Body of pancreas (tissue), 4 donors: ENCODE results near the gene GATA5. TPM values are rescaled to one million over a fixed set of nuclear protein-coding genes. Genes with fewer than 3 reads are reported as not detected.

Source experiments
- ATAC-seq: fragments of 150-250 bp; one replicate; pipeline ENCODE4 v1.9.1; 2016
- DNase-seq, 4 donors: peaks; one replicate each; pipeline ENCODE4 v3.0.0-alpha.2; 2019
- H3K27ac ChIP-seq, 4 donors: fragments of 200-600 bp; sonication (generic); 1 replicate in 3 of 4; 2 replicates in 1 of 4; pipeline versions ENCODE4 v1.5.1 to v1.6.1; 2016 to 2019; ENCODE audit warnings: mild to moderate bottlenecking in 1 of 4, mixed read lengths in 1 of 4, moderate library complexity in 1 of 4
- H3K27me3 ChIP-seq, 2 donors: fragments of 200-600 bp; sonication (generic); one replicate each; pipeline ENCODE4 v1.6.0; 2016; ENCODE audit warnings: mild to moderate bottlenecking in 1 of 2
- H3K36me3 ChIP-seq, 2 donors: fragments of 200-600 bp; sonication (generic); replicated peaks in 1 of 2; 2 replicates each; pipeline ENCODE4 v1.5.1; 2016; ENCODE audit warnings: low read depth in 2 of 2; ENCODE audit not compliant: insufficient read depth in 1 of 2
- H3K4me1 ChIP-seq: fragments of 200-600 bp; sonication (generic); one replicate; pipeline ENCODE4 v1.6.0; 2016
- H3K4me3 ChIP-seq, 2 donors: fragments of 200-600 bp; sonication (generic); 1 replicate in 1 of 2; 2 replicates in 1 of 2; pipeline ENCODE4 v1.5.1; 2016 to 2019
- H3K9me3 ChIP-seq, 3 donors: fragments of 200-600 bp; sonication (generic); 1 replicate in 2 of 3; 2 replicates in 1 of 3; pipeline ENCODE4 v1.5.1; 2016
- POLR2A ChIP-seq, 3 donors: fragments of 450-650 bp; IDR thresholded peaks; one replicate each; pipeline ENCODE4 v1.6.1; 2016; ENCODE audit warnings: antibody characterized with exemption in 3 of 3, mild to moderate bottlenecking in 2 of 3
- WGBS, 2 donors: methylation state at CpG; one replicate each; pipeline ENCODE4 v1.1.5; 2017; 5-methylcytosine and 5-hydroxymethylcytosine counted together
- intact Hi-C: fragments of 100-400 bp; cut with DNase I; formaldehyde crosslinking; loops from one replicate; pipeline ENCODE4 v1.15.1; 2023
- total RNA-seq, 2 donors: library from RNA; depleted of rRNA; stranded (reverse); fragments of >200 nt; gene quantifications; one replicate each; pipeline ENCODE4 v1.1.0, GENCODE V29; 2016
- TF ChIP-seq, protein P1 (sequence below), 7 experiments: fragments of 450-650 bp in 4 of 7; fragments of 200-600 bp in 3 of 7; sonication (generic) in 3 of 7; IDR thresholded peaks; one replicate each; pipeline ENCODE4 v1.5.1; 2016 to 2019; ENCODE audit warnings: antibody characterized with exemption in 7 of 7

GATA5 gene
- total RNA-seq, 2 donors from 2014 or later = not detected

DNA sequence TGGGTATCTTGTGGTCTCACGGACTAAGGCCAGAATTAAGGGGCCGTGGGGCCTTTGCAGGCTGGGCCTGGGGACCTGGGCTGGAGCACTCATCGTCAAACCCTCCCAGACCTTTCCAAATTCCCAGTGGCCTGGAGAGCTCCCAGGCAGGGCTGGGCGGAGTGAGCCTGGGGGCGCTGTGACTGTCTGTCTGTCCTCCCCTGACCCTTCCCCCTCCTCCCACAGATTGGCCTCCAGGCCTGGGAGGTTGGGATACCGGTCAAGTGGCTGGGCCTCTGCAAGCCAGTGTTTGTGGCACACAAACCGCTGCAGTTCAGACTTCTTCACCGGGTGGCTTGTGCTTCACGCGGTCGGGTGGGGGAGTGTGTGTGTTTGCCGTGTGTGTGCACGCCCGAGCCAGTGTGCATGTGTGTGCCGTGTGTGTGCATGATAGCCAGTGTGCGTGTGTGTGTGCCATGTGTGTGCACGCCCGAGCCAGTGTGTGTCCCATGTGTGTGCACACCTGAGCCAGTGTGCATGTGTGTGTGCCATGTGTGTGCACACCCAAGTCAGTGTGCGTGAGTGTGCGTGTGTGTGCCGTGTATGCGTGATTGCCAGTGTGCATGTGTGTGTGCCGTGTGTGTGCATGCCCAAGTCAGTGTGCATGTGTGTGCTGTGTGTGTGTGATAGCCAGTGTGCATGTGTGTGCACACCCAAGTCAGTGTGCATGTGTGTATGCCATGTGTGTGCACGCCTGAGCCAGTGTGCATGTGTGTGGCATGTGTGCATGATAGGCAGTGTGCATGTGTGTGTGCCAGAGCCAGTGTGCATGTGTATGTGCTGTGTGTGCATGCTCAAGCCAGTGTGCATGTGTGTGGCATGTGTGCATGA is 54.7 kb downstream of the GATA5 start:
- WGBS, 2 donors = 91 to 95% methylated on average over 10 to 24 of the region's 24 CpGs
- Histone ChIP-seq H3K27me3 (no peaks in the 10 kb centered on the region), H3K4me1 (peaks cover under 1% of the 10 kb centered on the region), H3K27ac (no peak overlapping the region), H3K36me3 (no peaks in the 10 kb centered on the region), H3K4me3 (no peak overlapping the region), H3K9me3 (no peaks in the 10 kb centered on the region)
- no peak for DNase-seq
- no peak for TF ChIP-seq POLR2A (IDR thresholded peaks at IDR 0.05)
- TF ChIP-seq, protein P1, sequence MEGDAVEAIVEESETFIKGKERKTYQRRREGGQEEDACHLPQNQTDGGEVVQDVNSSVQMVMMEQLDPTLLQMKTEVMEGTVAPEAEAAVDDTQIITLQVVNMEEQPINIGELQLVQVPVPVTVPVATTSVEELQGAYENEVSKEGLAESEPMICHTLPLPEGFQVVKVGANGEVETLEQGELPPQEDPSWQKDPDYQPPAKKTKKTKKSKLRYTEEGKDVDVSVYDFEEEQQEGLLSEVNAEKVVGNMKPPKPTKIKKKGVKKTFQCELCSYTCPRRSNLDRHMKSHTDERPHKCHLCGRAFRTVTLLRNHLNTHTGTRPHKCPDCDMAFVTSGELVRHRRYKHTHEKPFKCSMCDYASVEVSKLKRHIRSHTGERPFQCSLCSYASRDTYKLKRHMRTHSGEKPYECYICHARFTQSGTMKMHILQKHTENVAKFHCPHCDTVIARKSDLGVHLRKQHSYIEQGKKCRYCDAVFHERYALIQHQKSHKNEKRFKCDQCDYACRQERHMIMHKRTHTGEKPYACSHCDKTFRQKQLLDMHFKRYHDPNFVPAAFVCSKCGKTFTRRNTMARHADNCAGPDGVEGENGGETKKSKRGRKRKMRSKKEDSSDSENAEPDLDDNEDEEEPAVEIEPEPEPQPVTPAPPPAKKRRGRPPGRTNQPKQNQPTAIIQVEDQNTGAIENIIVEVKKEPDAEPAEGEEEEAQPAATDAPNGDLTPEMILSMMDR (IDR thresholded peaks at IDR 0.05) = peak in 1 of 7 experiments; percentile 7
- ATAC-seq = no peak
- intact Hi-C loops = no loop called here

DNA sequence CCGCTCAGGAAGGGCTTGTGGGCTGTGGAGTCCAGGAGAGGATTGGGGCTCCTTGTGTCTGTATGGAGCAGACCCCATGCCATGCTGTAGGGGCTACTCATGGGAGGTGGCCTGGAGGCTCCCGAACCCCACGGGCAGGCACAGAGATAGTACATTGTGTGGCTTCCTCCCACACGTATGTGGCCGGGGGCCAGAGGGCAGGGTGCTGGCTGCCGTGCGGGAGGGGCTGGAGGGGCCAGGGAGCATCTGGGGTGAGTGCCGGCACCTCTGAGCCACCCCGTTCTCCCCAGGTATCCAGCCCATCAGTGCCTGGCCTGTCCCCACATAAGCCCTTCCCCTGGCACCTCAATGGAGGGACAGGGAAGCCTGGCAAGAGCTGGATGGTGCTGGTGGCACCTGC is 56.0 kb downstream of the GATA5 start:
- TF ChIP-seq, protein P1 (IDR thresholded peaks at IDR 0.05) = no peak
- no peak for TF ChIP-seq POLR2A (IDR thresholded peaks at IDR 0.05)
- no peak overlapping the region for H3K27ac ChIP-seq
- H3K9me3 ChIP-seq = no peaks in the 10 kb centered on the region
- ATAC-seq (no peak), DNase-seq (no peak)
- H3K4me1 ChIP-seq = no peaks in the 10 kb centered on the region
- no peaks in the 10 kb centered on the region for H3K27me3 ChIP-seq
- no peaks in the 10 kb centered on the region for H3K36me3 ChIP-seq
- H3K4me3 ChIP-seq = no peak overlapping the region
- intact Hi-C loops = no loop called here
- 83 to 100% methylated on average over 2 to 9 of the region's 9 CpGs for WGBS, 2 donors

DNA sequence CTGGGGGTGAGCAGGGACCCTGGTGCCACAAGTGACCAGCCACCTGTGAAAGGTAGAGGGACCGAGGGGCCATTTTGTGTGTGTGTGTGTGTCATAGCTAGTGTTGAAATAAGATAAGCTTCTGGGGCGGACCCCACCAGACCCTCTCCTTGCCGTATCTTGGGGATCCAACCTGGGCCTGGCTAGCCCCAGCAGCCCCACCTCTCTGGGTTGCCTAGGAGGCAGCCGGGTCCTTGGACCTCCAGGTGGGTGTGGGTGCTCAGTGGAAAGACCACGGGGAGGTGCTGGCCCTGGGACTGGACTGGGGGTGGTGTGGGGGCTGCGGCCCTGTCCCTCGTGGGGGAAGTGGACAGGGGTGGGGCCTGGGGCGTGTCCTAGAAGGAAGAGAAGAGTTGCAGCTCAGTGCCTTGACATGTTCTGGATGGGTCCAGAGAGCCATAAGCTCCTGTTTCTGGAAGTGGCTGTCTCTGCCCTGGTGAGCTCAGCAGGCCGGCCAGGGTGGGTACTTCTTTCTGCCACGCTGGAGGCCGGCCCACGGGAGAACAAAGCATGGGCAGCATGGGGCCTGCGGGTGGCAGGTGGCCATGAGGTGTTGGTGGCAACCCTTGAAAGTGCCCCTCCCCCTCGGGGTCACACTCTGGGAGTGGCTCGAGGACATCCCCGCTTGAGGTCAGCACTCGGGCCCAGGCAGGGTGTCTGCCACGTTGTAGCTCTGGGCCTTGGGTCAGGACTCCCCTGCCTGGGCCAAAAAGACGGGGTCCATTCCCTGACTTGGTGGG is 56.9 kb downstream of the GATA5 start:
- DNase-seq = no peak
- no peaks in the 10 kb centered on the region for H3K9me3 ChIP-seq
- 70 to 76% methylated on average over 9 to 13 of the region's 19 CpGs for WGBS, 2 donors

DNA sequence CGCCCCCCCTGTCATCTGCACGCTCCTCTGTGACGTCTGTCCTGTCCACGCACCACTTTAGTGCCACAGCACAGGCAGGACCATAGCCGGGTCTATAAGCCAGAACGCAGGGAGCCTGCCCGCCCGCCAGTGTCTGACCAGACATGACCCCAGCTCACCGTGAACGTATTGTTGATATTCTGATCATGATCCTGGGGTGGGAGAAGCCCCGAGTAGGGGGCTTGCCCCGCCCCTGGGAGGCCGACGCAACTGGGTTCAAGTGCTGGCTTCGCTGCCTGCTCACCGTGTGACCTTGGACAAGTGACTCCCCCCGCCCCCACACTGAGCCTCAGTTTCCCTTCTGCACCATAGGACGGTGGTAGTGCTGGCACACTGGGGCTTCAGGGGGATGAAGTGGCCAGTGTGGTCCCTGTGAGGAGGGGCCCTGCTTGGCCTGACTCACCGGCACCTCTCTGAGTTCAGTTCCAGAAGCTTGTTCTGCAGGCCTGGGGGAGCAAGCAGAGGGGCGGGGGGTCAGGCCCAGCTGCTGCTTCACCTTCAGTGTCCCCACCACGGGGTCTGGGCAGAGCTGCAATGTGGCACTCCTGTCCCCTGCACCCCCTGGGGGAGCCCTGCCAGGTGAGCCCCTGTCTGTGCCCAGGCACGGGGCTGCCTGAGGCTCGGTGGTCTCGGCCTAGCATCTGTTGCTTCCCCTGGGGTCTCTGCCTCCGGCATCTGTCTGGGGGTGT is 57.6 kb downstream of the GATA5 start:
- no peak for TF ChIP-seq POLR2A (IDR thresholded peaks at IDR 0.05)
- TF ChIP-seq, protein P1 (IDR thresholded peaks at IDR 0.05) = no peak
- no peaks in the 10 kb centered on the region for H3K36me3 ChIP-seq
- H3K27ac ChIP-seq = no peak overlapping the region
- no peaks in the 10 kb centered on the region for H3K4me1 ChIP-seq
- no peaks in the 10 kb centered on the region for H3K27me3 ChIP-seq
- 78 to 90% methylated on average over 8 to 23 of the region's 25 CpGs for WGBS, 2 donors
- H3K4me3 ChIP-seq = no peak overlapping the region
- H3K9me3 ChIP-seq = no peaks in the 10 kb centered on the region
- DNase-seq (no peak), ATAC-seq (no peak)
- intact Hi-C loops = no loop called here

More for the DNA sequence above, 56.9 kb downstream of the GATA5 start:
- intact Hi-C loops = no loop called here
- no peak overlapping the region for H3K27ac ChIP-seq
- no peak for TF ChIP-seq POLR2A (IDR thresholded peaks at IDR 0.05)
- TF ChIP-seq, protein P1 (IDR thresholded peaks at IDR 0.05) = no peak
- H3K4me3 ChIP-seq = no peak overlapping the region
- no peak for ATAC-seq
- H3K27me3 ChIP-seq = no peaks in the 10 kb centered on the region
- H3K36me3 ChIP-seq = no peaks in the 10 kb centered on the region
- no peaks in the 10 kb centered on the region for H3K4me1 ChIP-seq
